Hematopoietic multipotent progenitor cell treated with erythropoietin and hydrocortisone succinate and interleukin-3 and kit ligand, for 17 days (in vitro differentiated cells): ENCODE measurements around the gene RAB11FIP4.
A peak's percentile ranks its signal among the peaks of the same experiment; 100 is the strongest.

Source experiments
- DNase-seq: peaks from one replicate; pipeline ENCODE4 v3.0.0-alpha.2; 2015; ENCODE audit warnings: low spot score

Gene RAB11FIP4

DNA sequence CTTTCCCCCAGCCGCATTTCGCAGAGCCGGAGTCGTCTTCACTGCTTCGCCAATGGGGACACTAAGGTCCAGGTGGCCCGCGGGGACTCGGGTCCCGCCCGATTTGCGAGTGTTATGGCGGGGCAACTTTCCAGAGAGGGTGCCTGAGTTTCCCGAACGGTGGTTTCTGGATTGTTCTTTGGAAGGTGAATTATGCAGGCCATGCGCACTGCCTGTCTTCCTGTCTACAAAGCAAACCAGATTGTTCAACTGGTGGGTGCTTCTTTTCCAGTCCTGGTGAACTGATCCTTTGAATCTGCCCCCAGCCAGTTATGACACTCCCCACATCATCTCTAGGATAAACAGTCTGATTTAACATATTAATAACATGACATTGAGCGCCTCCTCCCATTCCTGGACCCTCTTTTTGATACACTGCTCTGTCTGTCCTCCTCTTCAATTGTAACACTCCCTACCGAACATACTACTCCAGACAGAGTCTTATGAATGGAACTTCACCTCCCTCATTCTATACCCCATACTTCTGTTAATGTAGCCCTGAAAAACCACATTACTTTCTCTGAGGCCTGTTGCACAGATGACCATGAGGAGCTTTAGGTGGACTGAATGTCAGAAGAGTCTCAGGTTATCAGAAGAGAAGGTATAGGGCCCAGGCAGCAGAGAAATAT, 159.0 kb downstream of the RAB11FIP4 start:
- DNase-seq: no peak

DNA sequence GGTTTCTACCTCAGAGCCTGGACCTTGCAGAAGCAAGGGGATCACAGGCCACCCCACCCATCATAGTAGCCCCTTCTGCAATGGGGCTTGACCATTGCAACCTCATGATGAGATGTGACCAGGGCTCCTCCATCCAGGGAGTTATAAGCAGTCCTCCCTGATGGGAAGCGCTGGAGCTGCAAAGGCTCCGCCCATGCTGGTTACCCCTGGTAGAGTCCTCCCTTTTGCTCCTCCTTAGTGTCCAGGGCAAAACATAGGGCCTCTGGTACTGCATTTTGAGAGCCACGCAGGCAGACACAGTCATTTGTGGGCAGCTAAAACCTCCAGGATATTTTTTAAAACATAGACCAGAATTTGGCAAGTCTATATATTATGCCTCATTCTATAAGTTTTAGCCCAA, 161.1 kb downstream of the RAB11FIP4 start:
- no peak for DNase-seq

DNA sequence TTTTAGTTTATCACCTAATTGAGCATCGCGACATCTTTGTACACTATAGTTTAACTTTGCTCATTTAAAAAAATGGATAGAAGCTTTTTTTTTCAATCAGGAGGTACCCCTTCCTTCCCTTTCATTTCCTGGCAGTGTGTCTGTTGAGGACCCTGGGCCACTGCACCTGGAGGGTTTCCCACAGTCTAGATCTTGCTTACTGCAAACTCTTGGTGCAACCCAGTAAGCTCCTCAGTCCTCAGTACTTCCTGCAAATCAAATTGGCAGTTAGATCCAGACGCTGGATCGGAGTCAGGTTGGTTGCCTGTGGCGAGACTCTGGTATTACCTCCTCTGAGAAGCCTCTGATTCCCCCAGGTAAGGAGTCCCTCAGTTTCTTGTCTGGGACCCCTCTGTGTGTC, 162.0 kb downstream of the RAB11FIP4 start:
- no peak for DNase-seq

DNA sequence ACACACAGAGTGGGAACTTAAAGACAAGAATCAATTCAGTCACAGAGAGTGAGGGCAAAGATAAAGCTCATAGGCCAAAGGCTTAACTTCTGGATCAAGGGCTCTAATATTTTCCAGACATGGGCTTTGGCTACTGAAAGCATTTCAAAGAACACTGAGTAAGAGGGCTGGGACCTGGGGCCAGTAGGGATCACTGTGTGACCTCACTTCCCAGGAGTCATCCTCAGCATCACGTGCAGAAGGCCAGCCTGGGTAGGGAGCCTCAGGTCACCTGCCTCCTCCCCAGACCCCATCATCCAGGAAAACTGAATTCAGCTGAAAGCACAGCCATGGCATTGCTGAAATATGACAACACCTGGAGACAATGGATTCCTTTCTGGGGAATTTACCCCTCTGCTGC, 163.5 kb downstream of the RAB11FIP4 start:
- no peak for DNase-seq

DNA sequence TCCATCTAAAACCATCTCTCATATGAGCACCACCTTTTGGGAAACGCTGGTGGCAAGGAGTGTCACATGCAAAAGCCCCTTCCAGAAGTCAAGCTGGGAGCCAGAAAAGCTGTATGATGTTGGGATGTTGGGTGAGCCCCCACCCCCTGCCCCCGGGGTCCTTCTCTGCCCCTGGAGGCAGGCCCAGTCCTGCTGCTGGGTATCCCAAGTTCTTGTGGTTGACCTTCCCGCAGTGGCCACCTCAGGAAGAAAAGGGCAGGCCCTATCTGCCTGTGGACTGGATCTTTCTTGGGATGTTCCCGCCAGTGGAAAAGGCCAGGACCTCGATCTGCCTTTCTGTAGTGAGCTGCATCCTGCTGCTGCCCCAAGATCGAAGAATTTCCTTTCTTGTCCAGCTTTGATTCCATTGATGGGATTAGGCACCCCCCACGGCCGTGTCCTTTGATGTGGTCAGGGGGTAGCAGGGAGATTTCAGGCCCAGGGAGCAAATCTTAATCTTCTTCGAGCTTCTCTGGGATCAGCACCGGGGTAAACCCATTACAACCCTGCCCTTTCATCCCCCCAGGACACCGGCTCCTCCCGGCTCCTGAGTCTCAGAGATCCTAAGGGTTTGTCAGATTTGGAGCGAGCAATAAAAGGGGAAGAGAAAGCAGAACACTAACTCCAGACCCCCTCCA, 165.6 kb downstream of the RAB11FIP4 start:
- no peak for DNase-seq

DNA sequence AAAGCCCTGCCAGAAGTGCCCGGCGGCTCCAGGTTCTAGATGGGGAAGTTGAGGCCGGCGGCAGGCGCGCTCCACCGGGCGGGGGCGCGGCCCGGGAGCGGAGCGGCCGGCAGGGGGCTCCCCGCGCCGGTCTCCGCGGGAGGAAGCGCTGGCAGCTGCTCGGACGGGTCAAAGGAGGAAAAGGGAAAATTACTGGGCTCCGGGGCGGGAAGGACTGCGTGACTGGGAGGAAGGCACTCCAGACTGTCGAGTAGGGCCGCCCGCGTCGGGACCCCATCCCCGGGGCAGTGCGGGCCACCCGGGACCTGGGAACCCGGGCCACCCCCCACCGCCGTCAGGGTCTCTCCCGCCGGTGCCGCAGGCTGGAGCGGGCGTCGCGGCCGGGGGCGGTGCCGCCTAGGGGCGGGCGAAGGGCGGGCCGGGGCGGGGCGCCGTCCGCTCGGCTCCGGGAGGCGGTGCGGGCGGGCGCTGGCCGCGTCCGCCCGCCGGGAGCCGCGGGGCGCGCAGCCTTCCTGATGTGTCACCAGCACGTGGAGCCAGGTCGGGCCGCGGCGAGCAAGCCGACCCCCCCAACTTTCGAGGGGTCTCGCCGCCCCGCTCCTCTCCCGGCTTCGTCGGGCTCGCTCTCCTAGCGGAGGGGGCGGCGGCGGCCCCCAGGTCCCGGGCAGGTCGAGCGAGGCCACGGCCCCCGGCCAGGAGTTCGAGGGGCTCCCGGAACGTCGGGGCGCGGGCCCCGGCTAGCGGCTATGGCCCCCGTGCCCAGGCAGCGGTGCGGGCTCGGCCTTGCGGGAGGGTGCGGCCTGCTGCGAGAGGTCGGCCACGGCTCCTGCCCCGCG, 167.5 kb downstream of the RAB11FIP4 start:
- peak; percentile 54 for DNase-seq

DNA sequence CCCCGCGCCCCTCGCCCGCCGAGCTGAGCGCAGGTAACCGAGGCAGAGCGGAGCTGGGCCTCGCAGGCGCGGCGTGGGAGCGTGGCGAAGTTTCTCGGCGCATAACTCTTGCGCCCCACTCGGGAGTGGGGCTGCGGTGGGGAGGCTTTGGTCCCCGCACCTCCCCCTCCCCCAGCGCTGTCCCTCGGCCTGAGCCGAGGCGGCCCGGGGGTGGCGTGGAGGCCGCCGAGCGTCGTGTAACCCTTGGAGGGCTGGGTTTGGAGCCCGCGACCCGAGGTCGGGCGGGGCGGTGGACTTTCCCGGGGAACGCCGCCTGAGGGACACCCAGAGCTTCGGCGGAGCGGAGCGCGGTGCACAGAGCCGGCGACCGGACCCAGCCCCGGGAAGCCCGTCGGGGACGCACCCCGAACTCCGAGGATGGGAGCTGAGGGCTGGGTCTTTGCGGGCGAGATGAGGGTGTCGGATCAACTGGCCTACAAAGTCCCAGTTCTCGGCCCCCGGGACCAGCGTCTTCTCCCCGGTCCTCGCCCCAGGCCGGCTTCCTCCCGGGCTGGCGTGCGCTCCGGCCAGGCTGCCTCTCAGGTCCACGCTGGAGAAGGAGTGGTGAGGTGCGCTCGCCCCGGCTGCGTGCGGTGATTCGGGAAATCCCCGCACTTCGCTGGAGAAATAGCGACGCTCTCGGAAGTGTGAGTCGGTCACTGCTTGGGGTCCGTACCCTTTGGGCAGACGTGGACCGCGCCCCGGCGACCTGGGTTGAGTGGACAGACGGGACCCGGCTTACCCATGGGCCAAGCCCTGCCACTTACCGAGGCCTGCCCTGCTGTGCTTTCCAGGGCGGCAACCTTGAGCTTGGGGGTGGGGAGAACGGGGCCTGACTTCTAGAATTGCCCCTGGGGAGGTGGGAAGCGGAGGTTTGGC, 168.4 kb downstream of the RAB11FIP4 start:
- DNase-seq: no peak

DNA sequence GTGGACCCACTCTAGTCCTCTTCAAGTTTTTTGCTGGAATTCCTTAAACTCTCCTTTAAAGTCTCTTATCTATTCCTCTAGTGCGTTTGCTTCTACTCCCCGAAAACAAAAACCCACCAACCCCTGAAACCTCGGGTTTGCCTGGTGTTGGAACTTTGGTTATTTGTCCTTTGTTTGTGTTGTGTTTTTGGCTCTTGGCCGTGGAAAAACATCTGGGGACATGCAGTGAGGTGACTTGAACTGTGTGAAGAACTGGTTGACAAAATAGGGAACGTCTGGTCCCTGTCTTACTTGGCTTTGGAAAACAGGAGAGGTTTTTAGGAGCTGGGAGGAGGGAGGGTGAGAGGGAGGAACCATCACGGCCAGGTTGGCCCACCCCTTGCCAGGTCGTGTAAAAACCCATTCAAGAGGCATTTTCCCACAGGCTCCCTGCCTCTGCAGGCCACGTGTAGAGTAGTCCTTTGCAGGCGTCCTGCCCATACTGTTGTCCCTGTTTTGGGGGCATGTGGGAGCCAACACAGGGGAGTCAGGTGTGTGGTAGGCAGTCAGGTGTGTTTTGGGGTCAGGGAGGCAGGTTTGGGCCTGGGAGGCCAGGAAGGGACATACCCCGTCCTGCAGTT, 169.3 kb downstream of the RAB11FIP4 start:
- DNase-seq: no peak

DNA sequence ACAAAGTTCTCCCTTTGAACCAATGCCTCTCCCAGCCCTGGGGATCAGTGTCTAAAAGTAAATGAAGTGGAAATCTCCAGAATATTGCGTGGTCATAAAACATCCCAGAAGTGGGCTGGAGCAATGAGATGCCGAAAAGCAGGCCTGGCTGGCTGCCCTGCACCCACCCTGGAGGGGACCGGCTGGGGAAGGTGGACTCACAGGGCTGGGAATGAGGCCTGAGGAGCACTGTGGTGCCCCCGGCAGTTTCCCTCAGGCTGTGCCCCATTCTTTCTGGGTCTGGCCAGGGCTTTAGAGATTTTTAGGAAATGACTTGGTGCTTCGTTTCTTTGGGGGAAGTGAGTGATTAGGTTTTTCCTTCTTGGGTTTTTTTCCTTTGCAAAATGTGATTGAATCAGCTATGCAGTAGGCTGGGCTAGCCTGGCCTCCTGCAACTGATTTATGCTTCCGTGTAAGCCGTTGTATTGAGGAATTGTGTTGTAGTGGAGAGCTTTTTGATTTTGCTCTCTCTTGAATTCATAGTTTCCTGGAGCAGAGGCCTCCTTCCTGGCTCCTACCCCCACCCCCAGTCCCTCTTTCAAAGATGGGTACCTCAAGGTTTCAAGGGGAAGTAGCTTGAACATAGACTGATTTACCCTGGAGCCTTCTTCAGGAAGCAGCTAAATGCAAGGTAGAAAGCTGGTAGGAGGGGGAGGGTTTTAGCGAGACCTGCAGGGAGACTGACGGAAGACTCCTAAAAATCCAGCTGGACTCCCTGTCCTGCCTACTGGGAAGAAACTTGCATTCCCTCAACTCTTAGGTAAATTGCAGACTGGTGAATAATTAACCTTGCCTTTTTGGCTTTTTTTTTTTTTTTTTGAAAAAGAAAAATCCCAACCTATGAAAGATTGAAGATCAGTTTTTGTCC, 170.2 kb downstream of the RAB11FIP4 start:
- no peak for DNase-seq

DNA sequence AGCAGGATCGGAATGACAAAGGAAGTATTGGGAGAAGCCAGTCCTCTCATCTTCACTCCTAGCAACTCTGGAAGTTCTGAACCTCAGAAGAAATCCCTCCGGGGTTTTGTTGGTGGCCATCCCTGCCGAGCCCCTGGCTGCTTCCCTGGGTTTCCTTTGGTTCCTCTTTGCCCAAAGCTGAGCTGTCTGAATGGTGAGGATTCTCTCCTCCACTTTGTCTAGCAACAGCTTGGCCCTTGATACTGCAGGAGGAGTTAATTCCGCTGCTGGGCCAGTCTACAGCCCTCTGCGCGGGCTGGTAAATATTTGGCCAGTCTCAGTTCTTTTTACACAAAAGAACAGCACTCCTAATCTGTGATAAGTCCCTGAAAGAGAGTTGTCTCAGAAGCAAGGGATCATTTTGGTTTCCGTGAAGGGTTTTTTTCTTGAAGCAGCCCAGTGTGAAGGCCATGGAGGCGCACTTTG, 170.9 kb downstream of the RAB11FIP4 start:
- DNase-seq: no peak

DNA sequence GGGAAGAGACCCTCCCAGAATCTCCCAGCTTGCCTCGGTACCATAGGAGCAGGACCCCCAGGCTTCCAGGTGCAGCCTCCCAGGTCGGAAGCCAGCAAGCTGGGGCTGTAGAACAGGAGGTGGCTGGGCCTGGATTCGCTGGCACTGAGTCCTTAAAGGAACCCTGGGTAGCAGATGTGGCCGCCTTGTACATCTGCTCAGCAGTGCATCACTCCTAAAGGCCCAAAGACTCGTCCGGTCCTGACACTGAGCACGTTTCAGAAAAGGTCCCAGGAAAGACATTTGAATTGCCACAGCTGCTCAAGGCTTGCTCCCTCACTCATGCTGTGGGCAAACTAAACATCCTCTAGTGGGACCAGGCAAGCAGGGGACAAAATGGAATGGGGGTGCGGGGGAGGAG, 172.8 kb downstream of the RAB11FIP4 start:
- DNase-seq: no peak

DNA sequence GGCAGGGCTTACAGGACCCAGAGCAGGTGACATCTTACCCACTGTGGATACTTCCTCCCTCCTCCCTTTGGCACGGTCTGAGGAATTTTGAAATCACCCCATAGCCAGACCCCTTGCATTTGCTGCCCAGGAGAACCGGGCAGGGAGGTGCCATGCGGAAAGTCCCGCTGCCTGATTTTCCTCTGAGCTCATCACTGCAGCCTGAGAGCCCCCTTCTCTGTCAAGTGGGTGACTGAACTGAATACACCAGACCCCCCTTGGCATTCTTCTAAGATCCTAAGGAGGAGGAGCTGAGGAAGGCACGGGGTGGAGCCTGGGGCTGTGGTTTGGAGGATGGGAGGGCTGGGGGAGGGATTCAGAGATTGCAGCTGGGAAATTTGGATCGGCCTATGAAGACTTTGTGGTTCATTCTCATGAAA, 173.4 kb downstream of the RAB11FIP4 start:
- DNase-seq: no peak

DNA sequence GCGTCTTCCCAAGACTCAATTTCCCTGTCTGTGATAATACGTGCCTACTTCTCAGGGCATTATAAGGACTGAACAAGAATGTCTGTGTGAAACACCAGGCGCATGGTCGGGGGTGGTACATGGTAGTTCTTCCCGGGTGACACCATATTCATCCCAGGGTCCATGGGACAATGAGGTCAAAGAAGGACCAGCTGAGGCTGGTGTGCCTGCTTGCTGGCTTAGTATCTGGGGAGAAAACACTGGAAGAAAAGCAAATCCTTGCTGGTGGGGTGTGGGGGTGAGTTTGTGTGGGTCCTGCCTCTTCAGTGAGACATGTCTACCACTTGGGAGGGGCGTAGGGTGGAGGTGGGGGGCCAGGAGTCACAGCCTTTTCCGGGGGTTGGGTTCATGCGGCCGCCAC, 174.2 kb downstream of the RAB11FIP4 start:
- no peak for DNase-seq

DNA sequence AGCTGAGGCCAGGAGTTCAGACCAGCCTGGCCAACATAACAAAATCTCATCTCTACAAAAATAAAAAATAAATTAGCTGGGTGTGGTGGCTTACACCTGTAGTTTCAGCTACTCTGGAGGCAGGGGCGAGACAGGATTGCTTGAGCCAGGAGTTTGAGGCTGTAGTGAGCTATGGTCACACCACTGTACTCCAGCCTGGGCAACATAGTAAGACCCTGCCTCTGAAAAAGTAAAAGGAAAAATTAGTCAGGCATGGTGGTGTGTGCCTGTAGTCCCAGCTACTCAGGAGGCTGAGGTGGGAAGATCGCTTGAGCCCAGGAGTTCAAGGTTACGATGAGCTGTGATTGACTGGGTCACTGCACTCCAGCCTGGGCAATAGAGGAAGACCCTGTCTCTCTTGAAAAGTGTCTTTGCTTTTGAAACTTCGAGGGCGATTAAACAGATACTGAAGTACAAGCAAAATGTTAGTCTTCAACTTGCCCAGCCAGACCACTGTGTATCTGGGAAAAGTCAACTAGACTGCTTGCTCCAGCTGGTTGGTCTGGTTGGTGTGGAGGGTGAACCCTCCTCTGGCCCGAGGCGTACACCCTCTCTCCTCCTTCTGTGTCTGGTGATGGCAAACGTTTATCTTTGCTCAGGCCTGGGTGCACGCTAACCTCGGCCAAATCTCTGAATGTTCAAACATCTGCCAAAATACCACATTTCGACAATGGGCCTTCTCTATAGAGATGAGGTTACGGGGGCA, 174.9 kb downstream of the RAB11FIP4 start:
- no peak for DNase-seq

DNA sequence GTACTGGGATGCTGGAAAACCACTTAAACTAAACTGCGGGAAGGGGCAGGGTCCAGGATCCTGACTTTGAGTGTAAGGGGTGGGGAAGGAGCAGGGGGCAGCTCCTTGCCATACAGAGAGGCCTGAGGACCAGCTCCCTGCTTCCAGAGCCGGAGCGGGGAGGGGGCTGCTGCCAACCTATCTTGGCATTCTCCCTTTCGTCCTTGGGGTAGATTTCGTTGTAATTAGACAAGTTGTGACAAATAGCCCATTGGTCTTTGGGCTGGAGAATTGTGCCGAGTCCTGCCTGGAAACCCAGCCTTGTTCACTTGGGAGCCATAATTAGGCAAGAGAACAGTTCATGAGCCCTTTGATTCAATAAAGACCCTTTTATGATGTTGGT, 175.5 kb downstream of the RAB11FIP4 start:
- DNase-seq: no peak

DNA sequence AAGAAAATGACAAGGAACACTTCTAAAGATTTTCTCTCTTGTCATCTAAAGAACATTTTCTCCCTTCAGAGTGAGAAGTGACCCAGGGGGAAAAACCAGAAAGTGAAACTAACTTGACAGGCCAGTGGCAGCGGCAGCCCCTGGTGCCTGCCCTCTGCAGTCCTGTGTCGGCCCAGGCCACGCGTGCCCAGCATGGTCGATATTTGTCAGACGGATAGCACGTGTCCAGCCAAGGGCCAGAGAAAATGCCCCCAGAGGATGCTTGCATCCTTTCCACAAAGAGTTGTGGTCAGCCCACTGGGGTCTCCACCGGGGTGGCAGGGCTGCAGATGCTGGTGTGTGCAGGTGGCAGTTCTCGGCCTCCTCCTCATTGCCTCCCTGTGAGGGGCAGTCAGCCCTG, 176.6 kb downstream of the RAB11FIP4 start:
- DNase-seq: no peak

DNA sequence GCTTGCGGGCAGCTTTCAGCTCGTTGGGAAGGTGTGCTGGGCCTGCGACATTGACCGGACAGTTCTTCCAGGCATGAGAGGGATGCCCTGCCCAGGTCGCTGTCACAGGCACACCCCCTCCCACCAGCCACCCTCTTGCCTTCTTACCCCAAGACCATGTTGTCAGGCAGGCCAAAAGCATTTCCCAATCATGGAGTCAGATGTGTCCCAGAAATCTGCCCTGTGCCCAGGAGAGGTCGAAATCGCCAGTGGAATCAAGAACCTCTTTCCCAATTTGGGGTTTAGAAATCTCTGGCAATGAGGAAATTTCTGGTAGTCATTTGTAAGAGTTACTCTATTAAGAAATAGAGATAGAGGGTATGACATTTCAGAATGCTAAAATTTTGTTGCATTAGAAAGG, 177.1 kb downstream of the RAB11FIP4 start:
- no peak for DNase-seq

DNA sequence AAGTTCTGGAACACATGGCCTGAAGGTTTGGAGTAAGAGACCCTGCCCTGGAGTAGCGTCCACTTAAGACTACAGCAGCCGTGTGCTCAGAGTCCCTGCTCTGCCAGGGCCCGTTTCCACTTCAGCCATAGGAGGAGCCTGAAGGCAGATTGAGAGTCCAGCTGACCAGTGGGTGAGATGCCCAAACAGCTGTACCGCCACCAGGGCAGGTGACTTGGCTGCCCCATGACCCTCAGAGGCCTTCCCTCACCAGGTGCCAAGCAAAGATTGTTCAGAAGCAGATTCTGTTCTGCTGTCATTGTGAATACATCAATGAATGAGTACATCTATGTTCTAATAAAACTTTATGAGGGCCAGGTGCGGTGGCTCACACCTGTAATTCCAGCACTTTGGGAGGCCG, 178.8 kb downstream of the RAB11FIP4 start:
- DNase-seq: peak; percentile 22
